ENCODE measurements around the gene GOT2.

DNA sequence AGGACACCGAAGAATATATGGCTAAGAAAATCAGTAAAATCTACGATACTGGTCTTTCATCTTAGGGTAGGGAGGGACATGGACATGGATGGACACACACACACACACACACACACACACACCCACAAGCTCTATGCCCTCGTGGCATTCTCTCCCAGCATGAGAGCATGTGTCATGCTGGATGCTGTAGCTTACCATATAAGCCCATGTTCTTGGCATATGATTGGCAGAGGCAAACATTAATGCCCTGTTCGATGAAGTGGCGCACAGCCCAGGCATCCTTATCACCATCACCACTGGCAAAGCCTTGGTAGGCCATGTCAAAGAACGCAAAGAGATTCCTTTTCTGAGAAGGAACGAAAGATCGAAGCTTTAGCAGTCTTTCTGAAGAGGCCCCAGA lies 17.6 kb downstream of the GOT2 start:
- TF ChIP-seq, protein P1, sequence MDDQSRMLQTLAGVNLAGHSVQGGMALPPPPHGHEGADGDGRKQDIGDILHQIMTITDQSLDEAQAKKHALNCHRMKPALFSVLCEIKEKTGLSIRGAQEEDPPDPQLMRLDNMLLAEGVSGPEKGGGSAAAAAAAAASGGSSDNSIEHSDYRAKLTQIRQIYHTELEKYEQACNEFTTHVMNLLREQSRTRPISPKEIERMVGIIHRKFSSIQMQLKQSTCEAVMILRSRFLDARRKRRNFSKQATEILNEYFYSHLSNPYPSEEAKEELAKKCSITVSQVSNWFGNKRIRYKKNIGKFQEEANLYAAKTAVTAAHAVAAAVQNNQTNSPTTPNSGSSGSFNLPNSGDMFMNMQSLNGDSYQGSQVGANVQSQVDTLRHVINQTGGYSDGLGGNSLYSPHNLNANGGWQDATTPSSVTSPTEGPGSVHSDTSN (IDR thresholded peaks at IDR 0.05) = no peak
- TF ChIP-seq, protein P2, sequence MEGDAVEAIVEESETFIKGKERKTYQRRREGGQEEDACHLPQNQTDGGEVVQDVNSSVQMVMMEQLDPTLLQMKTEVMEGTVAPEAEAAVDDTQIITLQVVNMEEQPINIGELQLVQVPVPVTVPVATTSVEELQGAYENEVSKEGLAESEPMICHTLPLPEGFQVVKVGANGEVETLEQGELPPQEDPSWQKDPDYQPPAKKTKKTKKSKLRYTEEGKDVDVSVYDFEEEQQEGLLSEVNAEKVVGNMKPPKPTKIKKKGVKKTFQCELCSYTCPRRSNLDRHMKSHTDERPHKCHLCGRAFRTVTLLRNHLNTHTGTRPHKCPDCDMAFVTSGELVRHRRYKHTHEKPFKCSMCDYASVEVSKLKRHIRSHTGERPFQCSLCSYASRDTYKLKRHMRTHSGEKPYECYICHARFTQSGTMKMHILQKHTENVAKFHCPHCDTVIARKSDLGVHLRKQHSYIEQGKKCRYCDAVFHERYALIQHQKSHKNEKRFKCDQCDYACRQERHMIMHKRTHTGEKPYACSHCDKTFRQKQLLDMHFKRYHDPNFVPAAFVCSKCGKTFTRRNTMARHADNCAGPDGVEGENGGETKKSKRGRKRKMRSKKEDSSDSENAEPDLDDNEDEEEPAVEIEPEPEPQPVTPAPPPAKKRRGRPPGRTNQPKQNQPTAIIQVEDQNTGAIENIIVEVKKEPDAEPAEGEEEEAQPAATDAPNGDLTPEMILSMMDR (IDR thresholded peaks at IDR 0.05) = no peak
- TF ChIP-seq, protein P3, sequence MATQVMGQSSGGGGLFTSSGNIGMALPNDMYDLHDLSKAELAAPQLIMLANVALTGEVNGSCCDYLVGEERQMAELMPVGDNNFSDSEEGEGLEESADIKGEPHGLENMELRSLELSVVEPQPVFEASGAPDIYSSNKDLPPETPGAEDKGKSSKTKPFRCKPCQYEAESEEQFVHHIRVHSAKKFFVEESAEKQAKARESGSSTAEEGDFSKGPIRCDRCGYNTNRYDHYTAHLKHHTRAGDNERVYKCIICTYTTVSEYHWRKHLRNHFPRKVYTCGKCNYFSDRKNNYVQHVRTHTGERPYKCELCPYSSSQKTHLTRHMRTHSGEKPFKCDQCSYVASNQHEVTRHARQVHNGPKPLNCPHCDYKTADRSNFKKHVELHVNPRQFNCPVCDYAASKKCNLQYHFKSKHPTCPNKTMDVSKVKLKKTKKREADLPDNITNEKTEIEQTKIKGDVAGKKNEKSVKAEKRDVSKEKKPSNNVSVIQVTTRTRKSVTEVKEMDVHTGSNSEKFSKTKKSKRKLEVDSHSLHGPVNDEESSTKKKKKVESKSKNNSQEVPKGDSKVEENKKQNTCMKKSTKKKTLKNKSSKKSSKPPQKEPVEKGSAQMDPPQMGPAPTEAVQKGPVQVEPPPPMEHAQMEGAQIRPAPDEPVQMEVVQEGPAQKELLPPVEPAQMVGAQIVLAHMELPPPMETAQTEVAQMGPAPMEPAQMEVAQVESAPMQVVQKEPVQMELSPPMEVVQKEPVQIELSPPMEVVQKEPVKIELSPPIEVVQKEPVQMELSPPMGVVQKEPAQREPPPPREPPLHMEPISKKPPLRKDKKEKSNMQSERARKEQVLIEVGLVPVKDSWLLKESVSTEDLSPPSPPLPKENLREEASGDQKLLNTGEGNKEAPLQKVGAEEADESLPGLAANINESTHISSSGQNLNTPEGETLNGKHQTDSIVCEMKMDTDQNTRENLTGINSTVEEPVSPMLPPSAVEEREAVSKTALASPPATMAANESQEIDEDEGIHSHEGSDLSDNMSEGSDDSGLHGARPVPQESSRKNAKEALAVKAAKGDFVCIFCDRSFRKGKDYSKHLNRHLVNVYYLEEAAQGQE (IDR thresholded peaks at IDR 0.05) = no peak
- no peak for TF ChIP-seq CHD4 (IDR thresholded peaks at IDR 0.05; ENCODE audit: borderline replicate concordance)
- TF ChIP-seq POLR2AphosphoS2 (conservative IDR thresholded peaks at IDR 0.05; ENCODE audit: low read length) = no peak
- no peak for TF ChIP-seq CBX2 (IDR thresholded peaks at IDR 0.05; ENCODE audit: borderline replicate concordance, low read depth)
- TF ChIP-seq RCOR1 (IDR thresholded peaks at IDR 0.05; ENCODE audit: low read depth, low read length) = no peak
- no peak for TF ChIP-seq CHD2 (IDR thresholded peaks at IDR 0.05; ENCODE audit: low read length, partially characterized antibody)
- no peak for TF ChIP-seq NFE2L2 (conservative IDR thresholded peaks at IDR 0.05; ENCODE audit: low read length)
- no peak for TF ChIP-seq RAD21 (conservative IDR thresholded peaks at IDR 0.05 in 1 of 2, IDR thresholded peaks at IDR 0.05 in 1 of 2)
- TF ChIP-seq, protein P4, sequence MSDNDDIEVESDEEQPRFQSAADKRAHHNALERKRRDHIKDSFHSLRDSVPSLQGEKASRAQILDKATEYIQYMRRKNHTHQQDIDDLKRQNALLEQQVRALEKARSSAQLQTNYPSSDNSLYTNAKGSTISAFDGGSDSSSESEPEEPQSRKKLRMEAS (IDR thresholded peaks at IDR 0.05) = no peak
- no peak for TF ChIP-seq FOSB (CRISPR knock-in tag; IDR thresholded peaks at IDR 0.05)
- TF ChIP-seq EP300 (IDR thresholded peaks at IDR 0.05) = no peak
- no peak for TF ChIP-seq POLR2A (IDR thresholded peaks at IDR 0.05; ENCODE audit: low read length)

Data from A549 (cell line).